ENCODE data around the gene INO80D. TPM values are rescaled to one million over a fixed set of nuclear protein-coding genes. Genes with fewer than 3 reads are reported as not detected.
"Not testable (repeated sequence)": the region's sequence is repeated elsewhere in the genome, so short reads cannot be mapped to it uniquely, and the experiment has no call there.

INO80D gene
- total RNA-seq, result 10 to 100 TPM; 11.2 to 21.7 (median 15.5) TPM
- 1 to 10 TPM; 2.9 TPM for polyA plus RNA-seq
- long read RNA-seq, donor 1, partial matches to known transcripts, result 2 of 3 reads
- long read RNA-seq, donor 1, other reads (novel, unspliced or antisense), result 1 of 3 reads
- long read RNA-seq, donor 2, partial matches to known transcripts, result 4 of 7 reads
- long read RNA-seq, donor 2, other reads (novel, unspliced or antisense), result 3 of 7 reads
- long read RNA-seq, donor 3, result 0 reads

- TF ChIP-seq CTCF (IDR thresholded peaks at IDR 0.05) (peak; percentile 11 to 67 (median 46)), POLR2A (IDR thresholded peaks at IDR 0.05) (no peak)
- peak; percentile 76 to 87 (median 79) for DNase-seq
- H3K36me3 ChIP-seq, result peaks cover 0 to 12% (median 4%) of the 10 kb centered on the region in 9 donors
- peak within 1 kb of the TSS; percentile 72 to 95 (median 90) for H3K4me3 ChIP-seq
- intact Hi-C loops (cut with DNase I), result loop anchor here in 3 of 10 donors (2.0 to 5.0 kb wide), 2 partner anchors 71 to 73 kb away; partner anchors contain the start of genes EEF1B2 (in 3 of the 3) and NDUFS1 (in 3 of the 3)
- H3K27me3 ChIP-seq, result no peaks in the 10 kb centered on the region
- H3K27ac ChIP-seq, result peak within 1 kb of the TSS; percentile 94 to 100 (median 99)
- peaks cover 0 to 37% (median 19%) of the 10 kb centered on the region in 12 donors for H3K4me1 ChIP-seq
- 0 to 1% (median 0%) methylated on average over 33 to 39 of the region's 39 CpGs for WGBS, 4 donors
- H3K9me3 ChIP-seq, result no peaks in the 10 kb centered on the region
- peak; percentile 79 to 89 (median 86) for ATAC-seq
Observed at GRCh38 chr2:206085742-206086445, at the start of gene INO80D. Gene INO80D, minus strand, starts transcription at chr2:206086174. Its CDS starts 23,158 bp downstream, at chr2:206063016.

- TF ChIP-seq POLR2A (IDR thresholded peaks at IDR 0.05) (no peak), CTCF (IDR thresholded peaks at IDR 0.05) (no peak)
- Histone ChIP-seq H3K27ac (no peak overlapping the region), H3K9me3 (no peaks in the 10 kb centered on the region), H3K4me3 (no peak overlapping the region), H3K36me3 (peaks cover 0 to 100% (median 99%) of the 10 kb centered on the region in 9 donors), H3K27me3 (no peaks in the 10 kb centered on the region), H3K4me1 (no peaks in the 10 kb centered on the region)
- DNase-seq (no peak), ATAC-seq (no peak)
- intact Hi-C loops (cut with DNase I), result loop anchor here in 2 of 10 donors (10.0 kb wide), 2 partner anchors 103 to 113 kb away; no protein-coding TSS in a partner anchor
Observed at GRCh38 chr2:206127656-206128055, 41.7 kb upstream of the INO80D start.

- no peaks in the 10 kb centered on the region for H3K27me3 ChIP-seq
- no peak overlapping the region for H3K27ac ChIP-seq
- DNase-seq (no peak), ATAC-seq (no peak)
- H3K36me3 ChIP-seq, result peaks cover 0 to 100% (median 99%) of the 10 kb centered on the region in 9 donors
- H3K9me3 ChIP-seq, result peaks cover 0 to 6% (median 0%) of the 10 kb centered on the region in 12 donors
- intact Hi-C loops (cut with DNase I), result loop anchor here in 2 of 10 donors (10.0 kb wide), 2 partner anchors 101 to 111 kb away; no protein-coding TSS in a partner anchor
- no peak overlapping the region for H3K4me3 ChIP-seq
- TF ChIP-seq CTCF (IDR thresholded peaks at IDR 0.05) (no peak), POLR2A (IDR thresholded peaks at IDR 0.05) (no peak)
- H3K4me1 ChIP-seq, result no peaks in the 10 kb centered on the region
Observed at GRCh38 chr2:206125901-206126300, 39.9 kb upstream of the INO80D start.

DNA sequence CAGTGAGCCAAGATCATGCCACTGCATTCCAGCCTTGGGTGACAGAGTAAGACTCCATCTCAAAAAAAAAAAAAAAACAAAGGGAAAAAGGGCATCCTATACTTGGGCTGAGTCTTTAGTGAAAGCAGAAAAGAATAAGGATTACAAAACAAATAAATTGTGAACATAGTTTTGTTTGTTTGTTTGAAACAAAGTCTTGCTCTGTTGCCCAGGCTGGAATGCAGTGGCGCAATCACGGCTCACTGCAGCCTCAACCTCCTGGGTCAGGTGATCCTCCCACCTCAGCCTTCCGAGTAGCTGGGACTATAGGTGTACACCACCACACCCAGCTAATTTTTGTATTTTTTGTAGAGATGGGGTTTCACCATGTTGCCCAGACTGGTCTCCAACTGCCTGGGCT is 36.6 kb upstream of the INO80D start:
- not testable (repeated sequence) for ATAC-seq, H3K27ac ChIP-seq, H3K4me1 ChIP-seq, DNase-seq, H3K4me3 ChIP-seq, H3K27me3 ChIP-seq
- peaks cover 0 to 17% (median 0%) of the 10 kb centered on the region in 12 donors for H3K9me3 ChIP-seq
- intact Hi-C loops (cut with DNase I), result loop anchor here in 2 of 10 donors (10.0 kb wide), 2 partner anchors 98 to 108 kb away; no protein-coding TSS in a partner anchor
- 92 to 99% (median 99%) methylated on average over 3 of the region's 3 CpGs for WGBS, 4 donors
- peaks cover 0 to 99% (median 88%) of the 10 kb centered on the region in 9 donors for H3K36me3 ChIP-seq

Measured in heart left ventricle (tissue), 16 donors.